Measurements from ENCODE around the gene RDH14.

The RDH14 gene

DNA sequence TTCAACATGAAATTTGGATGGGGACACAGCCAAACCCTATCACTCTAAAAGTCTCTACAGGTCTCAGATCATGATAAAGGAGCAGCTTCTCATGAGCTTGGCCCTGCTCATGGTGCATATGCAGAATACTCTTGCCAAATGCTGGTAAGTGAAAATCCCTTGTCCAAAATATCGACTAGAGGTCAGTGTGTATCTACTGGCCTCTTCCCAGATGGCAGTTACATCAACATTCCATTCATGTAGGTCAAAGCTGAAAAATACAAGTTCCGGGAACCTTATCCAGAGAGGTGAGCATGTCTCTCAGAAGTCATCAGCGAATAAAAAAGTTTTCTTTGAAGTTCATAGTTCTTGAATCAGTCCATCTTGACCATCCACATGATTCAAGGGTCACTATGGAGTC, 36.5 kb upstream of the RDH14 start:
- no peak overlapping the region for H3K27ac Mint-ChIP-seq
- no peaks in the 10 kb centered on the region for H3K36me3 Mint-ChIP-seq (ENCODE audit: low read depth)
- no peak for DNase-seq
- H3K4me3 Mint-ChIP-seq: no peak overlapping the region
- peaks cover 9% of the 10 kb centered on the region for H3K9me3 Mint-ChIP-seq
- TF ChIP-seq, protein P1, sequence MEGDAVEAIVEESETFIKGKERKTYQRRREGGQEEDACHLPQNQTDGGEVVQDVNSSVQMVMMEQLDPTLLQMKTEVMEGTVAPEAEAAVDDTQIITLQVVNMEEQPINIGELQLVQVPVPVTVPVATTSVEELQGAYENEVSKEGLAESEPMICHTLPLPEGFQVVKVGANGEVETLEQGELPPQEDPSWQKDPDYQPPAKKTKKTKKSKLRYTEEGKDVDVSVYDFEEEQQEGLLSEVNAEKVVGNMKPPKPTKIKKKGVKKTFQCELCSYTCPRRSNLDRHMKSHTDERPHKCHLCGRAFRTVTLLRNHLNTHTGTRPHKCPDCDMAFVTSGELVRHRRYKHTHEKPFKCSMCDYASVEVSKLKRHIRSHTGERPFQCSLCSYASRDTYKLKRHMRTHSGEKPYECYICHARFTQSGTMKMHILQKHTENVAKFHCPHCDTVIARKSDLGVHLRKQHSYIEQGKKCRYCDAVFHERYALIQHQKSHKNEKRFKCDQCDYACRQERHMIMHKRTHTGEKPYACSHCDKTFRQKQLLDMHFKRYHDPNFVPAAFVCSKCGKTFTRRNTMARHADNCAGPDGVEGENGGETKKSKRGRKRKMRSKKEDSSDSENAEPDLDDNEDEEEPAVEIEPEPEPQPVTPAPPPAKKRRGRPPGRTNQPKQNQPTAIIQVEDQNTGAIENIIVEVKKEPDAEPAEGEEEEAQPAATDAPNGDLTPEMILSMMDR (IDR thresholded peaks at IDR 0.05): no peak
- H3K27me3 Mint-ChIP-seq (ENCODE audit: low read depth, poor library complexity): no peaks in the 10 kb centered on the region
- no peaks in the 10 kb centered on the region for H3K4me1 Mint-ChIP-seq

DNA sequence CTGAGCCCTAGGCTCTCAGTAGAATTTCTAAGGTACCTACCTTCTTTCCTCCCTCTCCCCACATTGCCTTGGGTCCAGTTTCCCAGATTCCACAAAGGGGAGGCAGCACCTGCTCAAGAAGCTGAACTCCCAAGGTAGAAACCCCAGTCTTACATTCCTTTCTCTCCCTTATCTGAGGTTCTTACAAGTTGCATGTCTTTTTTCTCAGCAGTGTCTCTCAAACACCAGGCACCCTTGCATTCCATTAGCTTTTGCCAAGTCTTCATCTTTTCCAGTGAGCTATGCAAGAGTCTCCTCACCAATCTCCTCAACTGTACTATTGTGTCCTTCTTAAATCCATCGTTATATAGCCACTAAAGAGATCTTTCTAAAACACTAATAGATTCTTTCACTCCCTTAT, 33.0 kb upstream of the RDH14 start:
- Mint-ChIP-seq H3K4me1 (no peaks in the 10 kb centered on the region), H3K36me3 (ENCODE audit: low read depth) (no peaks in the 10 kb centered on the region), H3K4me3 (no peak overlapping the region), H3K9me3 (peaks cover 9% of the 10 kb centered on the region), H3K27ac (no peak overlapping the region), H3K27me3 (ENCODE audit: low read depth, poor library complexity) (no peaks in the 10 kb centered on the region)
- DNase-seq: no peak
- TF ChIP-seq, protein P1 (IDR thresholded peaks at IDR 0.05): no peak

DNA sequence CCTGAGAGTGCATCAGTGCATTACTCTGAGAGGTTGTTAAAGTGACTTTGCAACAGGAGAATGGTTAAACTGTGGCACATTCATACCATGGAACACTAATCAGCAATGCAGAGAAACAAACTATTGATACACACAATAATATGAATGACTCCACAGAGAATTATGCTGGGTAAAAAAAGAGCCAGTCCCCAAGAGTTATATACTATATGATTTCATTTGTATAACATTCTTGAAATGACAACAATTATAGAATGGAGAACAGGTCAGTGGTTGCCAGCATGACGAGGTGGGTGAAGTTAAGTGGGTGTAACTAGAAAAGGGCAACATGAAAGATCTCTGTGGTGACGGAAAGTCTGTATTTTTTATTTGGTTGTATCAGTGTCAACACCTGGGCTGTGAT, 31.9 kb upstream of the RDH14 start:
- DNase-seq: no peak

DNA sequence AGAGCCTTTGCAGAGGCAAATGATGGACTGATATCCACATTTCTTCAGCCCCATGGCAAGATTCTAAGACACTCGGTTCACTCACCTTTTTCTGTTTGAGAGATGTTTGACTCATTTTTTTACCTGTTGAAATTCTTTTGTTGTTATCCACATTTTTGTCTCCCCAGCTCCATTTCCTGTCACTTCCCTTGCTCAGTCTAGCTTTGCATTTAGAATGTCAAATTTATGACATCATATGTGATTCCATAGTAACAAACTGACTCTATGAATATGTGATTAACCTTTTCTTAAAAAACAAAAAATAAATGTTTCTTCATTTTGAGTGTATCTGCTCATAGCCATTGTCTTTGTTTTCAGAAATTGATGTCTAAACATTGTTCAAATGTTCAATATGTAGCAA, 28.9 kb upstream of the RDH14 start, which contains the start of gene NT5C1B:
NT5C1B (minus strand) TSS at position 216 of the 400 bp plus-strand sequence; CDS start at position 115, 101 bp downstream.
- no peak within 1 kb of the TSS for H3K27ac Mint-ChIP-seq
- TF ChIP-seq, protein P1 (IDR thresholded peaks at IDR 0.05): no peak
- H3K9me3 Mint-ChIP-seq: peaks cover 26% of the 10 kb centered on the region
- DNase-seq: no peak
- no peaks in the 10 kb centered on the region for H3K27me3 Mint-ChIP-seq (ENCODE audit: low read depth, poor library complexity)
- peaks cover 26% of the 10 kb centered on the region for H3K36me3 Mint-ChIP-seq (ENCODE audit: low read depth)
- H3K4me1 Mint-ChIP-seq: no peaks in the 10 kb centered on the region
- H3K4me3 Mint-ChIP-seq: no peak within 1 kb of the TSS

More for the DNA sequence above, 31.9 kb upstream of the RDH14 start:
- TF ChIP-seq, protein P1 (IDR thresholded peaks at IDR 0.05): no peak
- Mint-ChIP-seq H3K4me3 (no peak overlapping the region), H3K27me3 (ENCODE audit: low read depth, poor library complexity) (no peaks in the 10 kb centered on the region), H3K27ac (no peak overlapping the region), H3K36me3 (ENCODE audit: low read depth) (peaks cover 1% of the 10 kb centered on the region), H3K9me3 (peaks cover 9% of the 10 kb centered on the region), H3K4me1 (no peaks in the 10 kb centered on the region)

DNA sequence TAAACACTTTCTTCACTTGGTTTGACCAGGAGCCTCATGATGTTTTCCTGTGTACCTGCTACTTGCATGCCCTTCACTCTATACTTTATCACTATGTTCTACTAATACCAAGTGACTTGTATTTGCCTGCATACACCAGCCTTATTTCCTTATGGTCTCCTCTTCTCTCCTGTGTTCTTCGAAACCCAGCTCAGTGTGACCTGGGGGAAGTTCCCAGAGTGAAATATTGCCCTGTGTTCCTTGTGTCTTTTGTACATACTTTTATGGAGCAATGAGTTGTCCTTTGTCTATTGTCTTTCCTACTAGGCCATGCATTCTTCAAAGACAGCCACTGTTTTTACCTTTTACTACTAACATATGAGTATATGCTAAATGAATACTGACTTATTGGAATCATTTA, 28.3 kb upstream of the RDH14 start:
- Mint-ChIP-seq H3K4me1 (no peaks in the 10 kb centered on the region), H3K36me3 (ENCODE audit: low read depth) (peaks cover 30% of the 10 kb centered on the region), H3K27ac (no peak overlapping the region), H3K9me3 (peaks cover 30% of the 10 kb centered on the region), H3K27me3 (ENCODE audit: low read depth, poor library complexity) (no peaks in the 10 kb centered on the region), H3K4me3 (no peak overlapping the region)
- no peak for DNase-seq
- TF ChIP-seq, protein P1 (IDR thresholded peaks at IDR 0.05): no peak

DNA sequence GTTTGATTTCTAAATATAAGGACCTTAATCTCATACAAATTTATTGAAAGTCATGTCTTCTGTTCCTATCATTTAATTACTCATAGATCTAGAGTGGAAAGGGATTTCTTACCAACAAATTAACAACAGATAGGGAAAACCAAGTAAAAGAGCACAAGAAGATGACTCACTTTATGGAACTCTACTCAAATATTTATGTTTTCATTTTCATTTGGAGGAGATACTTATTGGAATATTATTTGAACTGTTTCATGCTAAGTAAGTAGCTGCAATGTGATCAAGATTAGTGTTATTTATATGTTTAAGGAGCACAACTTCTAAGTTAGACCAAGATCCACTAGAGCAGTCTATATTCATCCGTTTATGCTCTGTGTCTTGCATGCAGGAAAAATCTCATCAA, 27.6 kb upstream of the RDH14 start:
- Mint-ChIP-seq H3K36me3 (ENCODE audit: low read depth) (peaks cover 36% of the 10 kb centered on the region), H3K9me3 (peaks cover 35% of the 10 kb centered on the region), H3K4me3 (no peak overlapping the region), H3K27ac (no peak overlapping the region), H3K27me3 (ENCODE audit: low read depth, poor library complexity) (no peaks in the 10 kb centered on the region), H3K4me1 (no peaks in the 10 kb centered on the region)
- DNase-seq: no peak
- TF ChIP-seq, protein P1 (IDR thresholded peaks at IDR 0.05): no peak
